ENCODE measurements around the gene MYO1B. TPM values are rescaled to one million over a fixed set of nuclear protein-coding genes. Genes with fewer than 3 reads are reported as not detected.

The MYO1B gene
- total and polyA plus RNA-seq, 2 donors from 2014 or later = 24.5 to 64.8 TPM

DNA sequence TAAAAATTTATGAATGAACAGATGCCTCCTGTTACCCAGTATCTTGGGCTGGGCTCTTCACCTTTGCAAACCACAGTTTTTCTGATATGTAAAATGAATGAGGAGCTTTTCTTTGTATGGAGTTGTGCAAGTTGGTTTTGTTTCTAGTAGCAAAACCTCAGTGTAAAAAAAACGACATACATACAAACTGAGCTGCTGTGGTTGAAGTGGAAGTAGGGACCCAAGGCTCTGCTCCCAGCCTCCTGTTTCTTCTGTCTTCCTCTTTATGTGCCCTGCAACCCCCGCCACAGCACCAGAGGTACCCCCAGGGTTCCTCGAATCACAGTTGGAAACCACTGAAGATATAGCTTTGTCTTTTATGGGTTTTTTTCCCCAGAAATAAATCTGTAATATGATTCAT lies 118.1 kb downstream of the MYO1B start:
- intact Hi-C loops (cut with DNase I) = no loop called here
- H3K27ac ChIP-seq (ENCODE audit: low read depth in 2 of 2, low read length in 2 of 2) = no peak overlapping the region
- DNase-seq (no peak), FAIRE-seq (no peak)
- peaks cover 0 to 3% (median 2%) of the 10 kb centered on the region in 3 donors for H3K36me3 ChIP-seq (ENCODE audit: control insufficient read depth in 2 of 3, insufficient read depth in 3 of 3, low read length in 3 of 3)
- no peak overlapping the region for H3K9ac ChIP-seq (ENCODE audit: low read length in 3 of 3)
- peaks cover 0 to 6% (median 0%) of the 10 kb centered on the region in 3 donors for H3K4me1 ChIP-seq (ENCODE audit: control insufficient read depth in 2 of 3, insufficient read depth in 2 of 3, low read depth in 1 of 3, low read length in 3 of 3)
- H3K27me3 ChIP-seq (ENCODE audit: control insufficient read depth, insufficient read depth, low read length) = no peaks in the 10 kb centered on the region
- no peaks in the 10 kb centered on the region for H3K9me3 ChIP-seq (ENCODE audit: control insufficient read depth in 2 of 3, insufficient read depth in 1 of 3, low read length in 3 of 3)
- no peak overlapping the region for H3K4me3 ChIP-seq (ENCODE audit: low read length in 3 of 3)
- TF ChIP-seq CTCF (IDR thresholded peaks at IDR 0.05; ENCODE audit: borderline replicate concordance, extremely low read depth, insufficient read depth) = no peak

DNA sequence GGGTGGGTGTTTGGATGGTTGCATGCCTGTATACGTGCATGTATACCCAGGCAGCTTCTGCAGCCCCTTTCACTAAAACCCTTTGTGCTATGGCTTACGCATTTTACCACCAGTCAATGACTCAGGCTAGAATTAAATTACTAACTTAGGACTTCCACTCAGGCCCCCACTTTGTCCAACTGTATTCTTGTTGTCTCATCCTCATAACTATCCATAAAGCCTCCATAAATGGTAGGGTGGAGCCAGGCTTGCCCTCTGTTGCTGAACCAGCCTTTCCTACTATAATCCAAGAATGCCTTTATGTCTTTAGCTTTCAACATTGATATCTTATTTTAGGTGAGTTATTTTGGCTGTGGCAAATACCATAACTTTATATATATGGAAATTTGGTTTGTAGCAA lies 119.9 kb downstream of the MYO1B start:
- intact Hi-C loops (cut with DNase I) = no loop called here
- TF ChIP-seq CTCF (IDR thresholded peaks at IDR 0.05; ENCODE audit: borderline replicate concordance, extremely low read depth, insufficient read depth) = no peak
- Histone ChIP-seq H3K36me3 (ENCODE audit: control insufficient read depth in 2 of 3, insufficient read depth in 3 of 3, low read length in 3 of 3) (peaks cover 0 to 3% (median 2%) of the 10 kb centered on the region in 3 donors), H3K9ac (ENCODE audit: low read length in 3 of 3) (no peak overlapping the region), H3K4me3 (ENCODE audit: low read length in 3 of 3) (no peak overlapping the region), H3K4me1 (ENCODE audit: control insufficient read depth in 2 of 3, insufficient read depth in 2 of 3, low read depth in 1 of 3, low read length in 3 of 3) (no peaks in the 10 kb centered on the region), H3K27me3 (ENCODE audit: control insufficient read depth, insufficient read depth, low read length) (no peaks in the 10 kb centered on the region), H3K27ac (ENCODE audit: low read depth in 2 of 2, low read length in 2 of 2) (no peak overlapping the region), H3K9me3 (ENCODE audit: control insufficient read depth in 2 of 3, insufficient read depth in 1 of 3, low read length in 3 of 3) (no peaks in the 10 kb centered on the region)
- FAIRE-seq (no peak), DNase-seq (no peak)

DNA sequence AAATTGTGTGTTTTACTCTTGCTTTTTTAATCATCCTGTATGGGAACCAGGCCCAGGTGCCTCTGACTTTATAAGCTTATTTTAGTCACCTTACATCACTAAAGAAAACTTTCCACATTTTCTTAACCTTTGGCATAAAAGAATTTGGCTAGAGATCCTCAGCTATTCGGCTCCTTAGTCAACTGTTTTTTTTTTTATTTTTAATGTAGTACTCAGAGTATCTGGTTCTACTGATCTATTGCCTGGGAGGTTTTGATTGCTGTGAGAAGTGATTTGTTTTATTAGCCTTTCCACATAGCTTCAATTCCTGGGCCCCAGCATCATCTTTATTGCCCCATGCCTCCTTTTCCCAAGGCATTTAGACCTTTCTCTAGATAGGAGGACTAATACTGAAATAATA lies 121.0 kb downstream of the MYO1B start:
- no peaks in the 10 kb centered on the region for H3K9me3 ChIP-seq (ENCODE audit: control insufficient read depth in 2 of 3, insufficient read depth in 1 of 3, low read length in 3 of 3)
- peaks cover 0 to 3% (median 2%) of the 10 kb centered on the region in 3 donors for H3K36me3 ChIP-seq (ENCODE audit: control insufficient read depth in 2 of 3, insufficient read depth in 3 of 3, low read length in 3 of 3)
- no peak overlapping the region for H3K9ac ChIP-seq (ENCODE audit: low read length in 3 of 3)
- no peaks in the 10 kb centered on the region for H3K27me3 ChIP-seq (ENCODE audit: control insufficient read depth, insufficient read depth, low read length)
- H3K4me1 ChIP-seq (ENCODE audit: control insufficient read depth in 2 of 3, insufficient read depth in 2 of 3, low read depth in 1 of 3, low read length in 3 of 3) = no peaks in the 10 kb centered on the region
- H3K4me3 ChIP-seq (ENCODE audit: low read length in 3 of 3) = no peak overlapping the region
- TF ChIP-seq CTCF (IDR thresholded peaks at IDR 0.05; ENCODE audit: borderline replicate concordance, extremely low read depth, insufficient read depth) = no peak
- FAIRE-seq (no peak), DNase-seq (no peak)
- intact Hi-C loops (cut with DNase I) = no loop called here
- H3K27ac ChIP-seq (ENCODE audit: low read depth in 2 of 2, low read length in 2 of 2) = no peak overlapping the region

DNA sequence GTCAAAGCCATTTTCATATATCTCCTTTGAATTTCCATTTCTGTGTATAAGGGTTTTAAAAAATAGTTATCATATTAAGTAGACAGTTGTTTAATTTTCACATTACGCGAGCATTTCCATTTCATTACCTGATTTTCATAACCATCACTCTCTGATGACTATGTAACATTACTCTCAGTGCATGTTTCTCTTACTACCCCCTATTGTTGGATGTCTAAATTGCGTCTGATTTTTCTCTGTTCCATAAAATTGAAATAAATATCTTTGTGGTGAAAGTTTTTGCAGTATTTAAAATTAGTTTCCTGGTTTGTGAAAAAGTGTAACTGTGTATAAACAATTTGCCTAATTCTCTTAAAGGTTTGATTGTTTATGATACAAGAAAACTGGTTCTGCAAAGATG lies 123.8 kb downstream of the MYO1B start:
- Histone ChIP-seq H3K9ac (ENCODE audit: low read length in 3 of 3) (no peak overlapping the region), H3K4me1 (ENCODE audit: control insufficient read depth in 2 of 3, insufficient read depth in 2 of 3, low read depth in 1 of 3, low read length in 3 of 3) (no peaks in the 10 kb centered on the region), H3K27me3 (ENCODE audit: control insufficient read depth, insufficient read depth, low read length) (no peaks in the 10 kb centered on the region), H3K4me3 (ENCODE audit: low read length in 3 of 3) (no peak overlapping the region), H3K27ac (ENCODE audit: low read depth in 2 of 2, low read length in 2 of 2) (no peak overlapping the region), H3K36me3 (ENCODE audit: control insufficient read depth in 2 of 3, insufficient read depth in 3 of 3, low read length in 3 of 3) (peaks cover 0 to 3% (median 2%) of the 10 kb centered on the region in 3 donors), H3K9me3 (ENCODE audit: control insufficient read depth in 2 of 3, insufficient read depth in 1 of 3, low read length in 3 of 3) (no peaks in the 10 kb centered on the region)
- DNase-seq = no peak
- TF ChIP-seq CTCF (IDR thresholded peaks at IDR 0.05; ENCODE audit: borderline replicate concordance, extremely low read depth, insufficient read depth) = no peak
- intact Hi-C loops (cut with DNase I) = no loop called here
- no peak for FAIRE-seq
